LNCaP clone FGC (cell line): Measurements from ENCODE around the gene BMPR1B.

Experiments used
- DNase-seq: peaks from one replicate; pipeline ENCODE4 v3.0.0-alpha.2; 2011; ENCODE audit warnings: low read depth
- H3K4me3 ChIP-seq: 2 replicates; pipeline ENCODE4 v1.5.1; 2011; ENCODE audit warnings: mild to moderate bottlenecking, low read depth, low read length, control low read depth
- TF ChIP-seq, protein P1 (sequence below): IDR thresholded peaks from 2 replicates; pipeline ENCODE4 v1.5.1; 2012; ENCODE audit warnings: mild to moderate bottlenecking; ENCODE audit not compliant: control insufficient read depth, insufficient read depth; ENCODE audit errors: extremely low read depth

Gene BMPR1B

DNA sequence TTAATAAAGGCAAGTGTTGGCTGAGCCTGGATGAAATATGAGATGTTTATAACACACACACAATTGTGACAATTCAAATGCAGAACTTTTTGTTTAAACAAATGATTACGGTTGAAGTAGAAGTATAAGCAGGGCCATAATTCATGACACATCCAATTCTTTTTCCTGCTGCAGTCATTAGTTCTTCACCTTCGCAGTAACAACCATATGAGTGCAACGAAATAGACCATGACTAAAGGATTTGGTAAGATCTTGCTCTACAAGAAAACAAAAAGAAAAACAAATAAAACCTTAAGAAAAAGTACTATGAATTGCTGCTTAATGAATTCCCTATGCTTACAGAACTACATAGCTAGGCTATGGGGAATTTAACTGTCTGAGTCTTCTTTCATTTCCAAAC is 13.9 kb upstream of the BMPR1B start:
- TF ChIP-seq, protein P1, sequence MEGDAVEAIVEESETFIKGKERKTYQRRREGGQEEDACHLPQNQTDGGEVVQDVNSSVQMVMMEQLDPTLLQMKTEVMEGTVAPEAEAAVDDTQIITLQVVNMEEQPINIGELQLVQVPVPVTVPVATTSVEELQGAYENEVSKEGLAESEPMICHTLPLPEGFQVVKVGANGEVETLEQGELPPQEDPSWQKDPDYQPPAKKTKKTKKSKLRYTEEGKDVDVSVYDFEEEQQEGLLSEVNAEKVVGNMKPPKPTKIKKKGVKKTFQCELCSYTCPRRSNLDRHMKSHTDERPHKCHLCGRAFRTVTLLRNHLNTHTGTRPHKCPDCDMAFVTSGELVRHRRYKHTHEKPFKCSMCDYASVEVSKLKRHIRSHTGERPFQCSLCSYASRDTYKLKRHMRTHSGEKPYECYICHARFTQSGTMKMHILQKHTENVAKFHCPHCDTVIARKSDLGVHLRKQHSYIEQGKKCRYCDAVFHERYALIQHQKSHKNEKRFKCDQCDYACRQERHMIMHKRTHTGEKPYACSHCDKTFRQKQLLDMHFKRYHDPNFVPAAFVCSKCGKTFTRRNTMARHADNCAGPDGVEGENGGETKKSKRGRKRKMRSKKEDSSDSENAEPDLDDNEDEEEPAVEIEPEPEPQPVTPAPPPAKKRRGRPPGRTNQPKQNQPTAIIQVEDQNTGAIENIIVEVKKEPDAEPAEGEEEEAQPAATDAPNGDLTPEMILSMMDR: no peak
- H3K4me3 ChIP-seq: no peak overlapping the region
- no peak for DNase-seq

DNA sequence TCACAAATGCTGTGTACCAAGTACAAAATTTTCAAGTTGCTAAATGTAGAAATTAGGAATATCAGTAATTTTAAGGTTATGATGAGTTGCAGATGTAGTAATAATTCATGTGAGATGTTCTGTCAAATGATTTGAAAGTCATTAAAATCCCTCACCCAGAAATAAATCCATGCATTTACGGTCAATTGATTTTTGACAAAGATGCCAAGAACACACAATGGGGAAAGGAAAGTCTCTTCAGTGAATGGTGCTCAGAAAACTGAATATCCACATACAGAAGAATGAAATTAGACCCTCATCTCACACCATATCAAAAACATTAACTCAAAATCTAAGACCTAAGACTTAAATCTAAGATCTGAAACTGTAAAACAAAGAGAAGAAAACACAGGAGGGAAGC is 12.9 kb upstream of the BMPR1B start:
- TF ChIP-seq, protein P1: no peak
- no peak for DNase-seq
- no peak overlapping the region for H3K4me3 ChIP-seq

DNA sequence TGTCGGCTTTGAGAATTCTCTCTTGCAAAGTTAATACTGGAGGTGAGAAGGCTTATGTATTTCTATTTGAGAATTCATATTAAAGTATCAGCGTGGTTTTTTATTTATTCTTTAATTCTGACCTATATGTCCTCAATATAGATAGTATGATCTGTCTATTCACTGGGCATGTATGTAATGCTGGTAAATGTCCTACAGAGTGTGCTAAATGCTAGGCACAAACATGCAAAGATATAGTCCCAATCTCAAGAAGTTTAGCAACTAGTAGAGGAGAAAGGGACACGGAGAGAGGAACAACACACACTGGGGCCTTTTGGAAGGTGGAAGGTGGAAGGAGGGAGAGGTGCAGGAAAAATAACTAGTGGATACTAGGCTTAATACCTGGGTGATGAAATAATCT is 11.0 kb upstream of the BMPR1B start:
- TF ChIP-seq, protein P1: no peak
- DNase-seq: no peak
- no peak overlapping the region for H3K4me3 ChIP-seq

DNA sequence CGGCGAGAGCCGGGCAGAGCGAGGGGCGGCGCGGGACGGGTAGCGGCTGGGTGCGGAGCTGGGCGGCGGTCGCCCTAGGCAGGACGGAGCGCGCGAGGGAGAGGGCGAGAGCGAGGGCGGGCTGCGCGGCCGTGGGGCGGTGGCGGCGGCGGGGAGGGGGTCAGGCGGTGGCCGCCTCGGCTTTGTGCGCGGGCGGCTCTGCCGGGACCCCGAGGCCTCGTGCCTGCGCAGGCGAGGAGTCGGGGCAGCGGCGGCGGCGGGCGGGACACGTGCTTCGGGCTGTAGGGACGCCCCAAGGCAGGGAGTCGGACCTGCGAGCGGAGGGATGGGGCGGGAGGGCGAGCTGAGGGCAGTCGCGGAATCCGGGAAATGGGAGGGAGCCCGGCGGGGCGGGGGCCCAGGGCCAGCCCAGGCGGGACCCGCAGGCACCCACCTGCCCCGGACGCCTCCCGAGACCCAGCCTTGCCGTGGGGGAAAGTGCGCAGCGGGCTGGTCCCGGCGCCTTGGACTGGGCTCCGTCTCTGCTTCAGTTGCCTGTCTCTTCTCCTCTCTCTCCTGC is 465 bp downstream of the BMPR1B start:
- no peak for DNase-seq

DNA sequence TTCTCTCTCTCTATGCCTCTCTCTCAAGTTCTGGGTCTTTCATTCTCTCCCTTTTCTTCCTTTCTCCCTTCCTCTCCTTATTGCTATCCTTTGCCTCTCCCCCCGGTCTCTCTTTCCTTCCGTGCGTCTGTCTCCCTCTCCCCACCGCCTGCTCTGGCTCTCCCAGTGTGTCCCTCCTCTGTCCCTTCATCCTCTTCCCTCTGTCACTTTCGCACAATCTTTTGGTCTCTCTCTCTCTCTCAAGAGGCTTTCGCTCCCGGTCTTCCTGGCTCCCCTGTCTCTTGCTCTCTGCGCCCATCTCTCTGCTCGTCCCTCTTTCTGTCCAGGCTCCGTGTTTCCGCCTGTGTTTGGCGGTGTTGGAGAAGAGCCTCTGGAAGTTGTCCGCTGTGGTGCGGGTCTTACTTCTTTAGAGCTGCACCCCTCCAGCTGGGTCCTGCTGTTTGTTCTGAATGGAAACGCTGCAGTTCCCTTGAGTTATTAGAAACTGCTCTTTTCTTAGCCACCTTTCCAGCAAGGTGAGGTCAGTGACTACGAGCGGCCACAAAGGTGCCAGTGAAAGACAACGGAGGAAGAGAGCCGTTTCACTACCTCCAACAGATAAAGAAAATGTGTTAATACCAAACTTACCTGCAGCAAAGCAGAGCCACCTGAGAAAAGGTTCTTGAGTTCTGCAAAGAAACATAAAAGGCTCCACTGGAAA is 1.1 kb downstream of the BMPR1B start:
- H3K4me3 ChIP-seq: peak overlapping the region; percentile 70
- TF ChIP-seq, protein P1: no peak
- DNase-seq: no peak

More for the DNA sequence above, 465 bp downstream of the BMPR1B start:
- TF ChIP-seq, protein P1: no peak
- H3K4me3 ChIP-seq: peak overlapping the region; percentile 70

DNA sequence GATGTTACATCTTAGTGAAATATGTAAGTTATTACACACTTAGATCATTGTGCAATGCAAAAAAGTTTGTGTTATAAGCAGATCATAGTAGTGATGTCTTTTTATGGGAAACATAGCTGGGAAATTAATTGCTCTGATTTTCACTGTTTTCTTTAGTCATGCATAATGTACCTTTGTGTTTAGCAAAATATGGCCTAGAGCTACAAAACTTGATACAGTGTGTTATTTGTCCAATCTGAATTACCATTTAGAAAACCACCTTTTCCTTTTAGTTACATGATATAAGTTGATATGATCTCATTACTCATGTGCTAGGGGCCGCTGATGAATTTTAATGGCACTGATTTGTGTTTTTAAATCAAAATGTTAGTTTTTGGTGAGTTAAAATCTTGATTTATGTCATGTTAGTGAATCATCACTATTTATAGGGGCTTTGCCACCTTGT is 2.0 kb downstream of the BMPR1B start:
- TF ChIP-seq, protein P1: no peak
- H3K4me3 ChIP-seq: peak overlapping the region; percentile 70
- peak; percentile 67 for DNase-seq
